GM23338 (cell line): ENCODE data around the gene L3MBTL1. TPM values are rescaled to one million over a fixed set of nuclear protein-coding genes. Genes with fewer than 3 reads are reported as not detected.

Experiments
- ATAC-seq: fragments of 200-7000 bp; cut with Tn5 transposase; 3 replicates; pipeline ENCODE4 v1.9.1; 2020
- DNase-seq: peaks from one replicate; pipeline ENCODE4 v3.0.0-alpha.2; 2015; ENCODE audit warnings: low spot score
- H2AFZ ChIP-seq: fragments of 200-600 bp; sonication (generic); 2 replicates; pipeline ENCODE4 v1.8.0; 2016; ENCODE audit warnings: antibody characterized with exemption, mild to moderate bottlenecking, moderate library complexity
- H3F3A ChIP-seq: fragments of 200-600 bp; sonication (generic); replicated peaks from 2 replicates; pipeline ENCODE4 v1.8.0; 2017; ENCODE audit warnings: antibody characterized with exemption, mixed run types, low read depth
- H3K27ac ChIP-seq: fragments of 200-600 bp; sonication (generic); 2 replicates; pipeline ENCODE4 v1.6.1; 2016; ENCODE audit warnings: low read depth
- H3K27me3 ChIP-seq: fragments of 200-600 bp; sonication (generic); 2 replicates; pipeline ENCODE4 v1.8.0; 2016; ENCODE audit warnings: mild to moderate bottlenecking, mixed run types, moderate library complexity; ENCODE audit not compliant: insufficient read depth
- H3K36me3 ChIP-seq: fragments of 200-600 bp; sonication (generic); 2 replicates; pipeline ENCODE4 v1.8.0; 2016; ENCODE audit warnings: mild to moderate bottlenecking; ENCODE audit not compliant: insufficient read depth
- H3K4me1 ChIP-seq: fragments of 200-600 bp; sonication (generic); 2 replicates; pipeline ENCODE4 v1.8.0; 2016; ENCODE audit warnings: mild to moderate bottlenecking, moderate library complexity; ENCODE audit not compliant: insufficient read depth
- H3K4me2 ChIP-seq: fragments of 200-600 bp; sonication (generic); 2 replicates; pipeline ENCODE4 v1.7.1; 2017; ENCODE audit warnings: mixed run types
- H3K4me3 ChIP-seq: fragments of 200-600 bp; sonication (generic); 2 replicates; pipeline ENCODE4 v1.6.1; 2016; ENCODE audit warnings: mixed run types
- H3K79me2 ChIP-seq: fragments of 200-600 bp; sonication (generic); replicated peaks from 2 replicates; pipeline ENCODE4 v1.8.0; 2017; ENCODE audit warnings: mild to moderate bottlenecking; ENCODE audit not compliant: insufficient read depth
- H3K9me2 ChIP-seq: fragments of 200-600 bp; sonication (generic); 2 replicates; pipeline ENCODE4 v1.8.0; 2017; ENCODE audit not compliant: insufficient read depth
- H4K20me1 ChIP-seq: fragments of 200-600 bp; sonication (generic); replicated peaks from 2 replicates; pipeline ENCODE4 v1.8.0; 2017; ENCODE audit warnings: mild to moderate bottlenecking; ENCODE audit not compliant: insufficient read depth
- H3K27ac Mint-ChIP-seq: 2 replicates; pipeline ENCODE4 v1.8.0; 2020; ENCODE audit warnings: inconsistent platforms, mild to moderate bottlenecking, moderate library complexity, mixed read lengths
- H3K27me3 Mint-ChIP-seq: 3 replicates; pipeline ENCODE4 v1.8.0; 2022; ENCODE audit warnings: low read depth, mild to moderate bottlenecking, moderate library complexity, mixed read lengths, inconsistent platforms; ENCODE audit not compliant: insufficient read depth, poor library complexity
- H3K36me3 Mint-ChIP-seq: 3 replicates; pipeline ENCODE4 v1.8.0; 2021; ENCODE audit warnings: low read depth, mild to moderate bottlenecking, inconsistent platforms, moderate library complexity, mixed read lengths
- H3K4me1 Mint-ChIP-seq: 3 replicates; pipeline ENCODE4 v1.8.0; 2020; ENCODE audit warnings: mild to moderate bottlenecking, inconsistent platforms, mixed read lengths
- H3K4me3 Mint-ChIP-seq: 3 replicates; pipeline ENCODE4 v1.8.0; 2021; ENCODE audit warnings: moderate library complexity, mild to moderate bottlenecking, inconsistent platforms, mixed read lengths
- H3K9me3 Mint-ChIP-seq: 3 replicates; pipeline ENCODE4 v1.8.0; 2020; ENCODE audit warnings: moderate library complexity, mild to moderate bottlenecking, inconsistent platforms, mixed read lengths
- CREB1 ChIP-seq: fragments of 250-450 bp; sonication (Bioruptor Pico); IDR thresholded peaks from 2 replicates; pipeline ENCODE4 v1.5.0; 2020; ENCODE audit warnings: low read depth, mild to moderate bottlenecking, moderate library complexity
- ETS1 ChIP-seq: IDR thresholded peaks from 2 replicates; pipeline ENCODE4 v1.6.1; 2016; ENCODE audit warnings: antibody characterized with exemption
- EZH2 ChIP-seq: fragments of 200-600 bp; sonication (generic); IDR thresholded peaks from one replicate; pipeline ENCODE4 v1.8.0; 2017; ENCODE audit warnings: antibody characterized with exemption, mild to moderate bottlenecking, low read depth; ENCODE audit not compliant: unreplicated experiment
- EZH2phosphoT487 ChIP-seq: fragments of 200-600 bp; sonication (generic); IDR thresholded peaks from one replicate; pipeline ENCODE4 v1.8.1; 2018; ENCODE audit warnings: antibody characterized with exemption; ENCODE audit not compliant: unreplicated experiment
- JUNB ChIP-seq: IDR thresholded peaks from one replicate; pipeline ENCODE4 v1.6.1; 2016; ENCODE audit warnings: antibody characterized with exemption; ENCODE audit not compliant: unreplicated experiment
- NANOG ChIP-seq: IDR thresholded peaks from 2 replicates; pipeline ENCODE4 v1.6.1; 2016; ENCODE audit warnings: antibody characterized with exemption, borderline replicate concordance
- POLR2AphosphoS5 ChIP-seq: IDR thresholded peaks from 2 replicates; pipeline ENCODE4 v1.6.1; 2016; ENCODE audit warnings: antibody characterized with exemption, low read depth
- STAT1 ChIP-seq: IDR thresholded peaks from one replicate; pipeline ENCODE4 v1.6.1; 2016; ENCODE audit warnings: antibody characterized with exemption; ENCODE audit not compliant: unreplicated experiment
- ZNF114 ChIP-seq: fragments of 250-450 bp; sonication (Bioruptor Pico); IDR thresholded peaks from 2 replicates; pipeline ENCODE4 v1.5.0; 2020; ENCODE audit warnings: mild to moderate bottlenecking, moderate library complexity
- ZNF331 ChIP-seq: fragments of 250-450 bp; sonication (Bioruptor Pico); IDR thresholded peaks from 2 replicates; pipeline ENCODE4 v1.5.0; 2020; ENCODE audit warnings: low read depth, mild to moderate bottlenecking, moderate library complexity
- ZNF462 ChIP-seq: fragments of 250-450 bp; sonication (Bioruptor Pico); IDR thresholded peaks from 2 replicates; pipeline ENCODE4 v1.5.0; 2020; ENCODE audit warnings: mild to moderate bottlenecking, moderate library complexity
- polyA plus RNA-seq: library from polyadenylated mRNA; unstranded; fragments of >200 nt; fragmentation: Nextera tagmentation; extraction: Ambion mirVana; gene quantifications from 2 replicates; pipeline ENCODE4 v1.2.1, GENCODE V29; 2016
- total RNA-seq: library from RNA; depleted of rRNA; stranded (reverse); fragments of >200 nt; shearing (Covaris generic); gene quantifications from 2 replicates; pipeline ENCODE4 v1.2.3, GENCODE V29; 2014
- TF ChIP-seq, protein P1 (sequence below): IDR thresholded peaks from one replicate; pipeline ENCODE4 v1.6.1; 2018; ENCODE audit warnings: antibody characterized with exemption; ENCODE audit not compliant: unreplicated experiment
- TF ChIP-seq, protein P2 (sequence below), 2 experiments: fragments of 200-600 bp in 1 of 2; sonication (generic) in 1 of 2; conservative IDR thresholded peaks; 2 replicates each; pipeline versions ENCODE4 v1.5.1 to v1.6.1; 2016 to 2017; ENCODE audit warnings: antibody characterized with exemption in 2 of 2, low read depth in 2 of 2, mild to moderate bottlenecking in 2 of 2, moderate library complexity in 1 of 2

The L3MBTL1 gene
- total and polyA plus RNA-seq, 2 experiments from 2014 or later: 6.5 to 33.6 TPM

DNA sequence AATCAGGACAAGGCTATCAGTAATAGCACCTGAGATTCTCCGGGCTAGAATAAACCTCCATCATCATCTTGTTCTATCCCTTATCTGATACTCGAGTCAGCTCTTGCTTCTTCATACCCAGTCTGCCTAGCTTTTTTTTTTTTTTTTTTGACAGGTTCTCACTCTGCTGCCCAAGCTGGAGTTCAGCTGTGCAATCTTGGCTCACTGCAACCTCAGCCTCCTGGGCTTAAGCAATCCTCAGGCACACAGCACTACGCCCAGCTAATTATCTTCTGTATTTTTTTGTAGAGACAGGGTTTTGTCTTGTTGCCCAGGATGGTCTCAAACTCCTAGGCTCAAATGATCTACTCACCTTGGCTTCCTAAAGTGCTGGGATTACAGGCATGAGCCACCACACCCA lies 30.3 kb upstream of the L3MBTL1 start:
- no peak overlapping the region for H3K4me2 ChIP-seq
- Mint-ChIP-seq H3K4me3 (no peak overlapping the region), H3K4me1 (no peaks in the 10 kb centered on the region), H3K36me3 (no peaks in the 10 kb centered on the region), H3K9me3 (no peaks in the 10 kb centered on the region), H3K27me3 (peaks cover 4% of the 10 kb centered on the region), H3K27ac (no peak overlapping the region)
- H3K4me3 ChIP-seq: no peak overlapping the region
- no peaks in the 10 kb centered on the region for H4K20me1 ChIP-seq
- no peaks in the 10 kb centered on the region for H3K79me2 ChIP-seq
- no peak overlapping the region for H3K27ac ChIP-seq
- TF ChIP-seq, protein P1, sequence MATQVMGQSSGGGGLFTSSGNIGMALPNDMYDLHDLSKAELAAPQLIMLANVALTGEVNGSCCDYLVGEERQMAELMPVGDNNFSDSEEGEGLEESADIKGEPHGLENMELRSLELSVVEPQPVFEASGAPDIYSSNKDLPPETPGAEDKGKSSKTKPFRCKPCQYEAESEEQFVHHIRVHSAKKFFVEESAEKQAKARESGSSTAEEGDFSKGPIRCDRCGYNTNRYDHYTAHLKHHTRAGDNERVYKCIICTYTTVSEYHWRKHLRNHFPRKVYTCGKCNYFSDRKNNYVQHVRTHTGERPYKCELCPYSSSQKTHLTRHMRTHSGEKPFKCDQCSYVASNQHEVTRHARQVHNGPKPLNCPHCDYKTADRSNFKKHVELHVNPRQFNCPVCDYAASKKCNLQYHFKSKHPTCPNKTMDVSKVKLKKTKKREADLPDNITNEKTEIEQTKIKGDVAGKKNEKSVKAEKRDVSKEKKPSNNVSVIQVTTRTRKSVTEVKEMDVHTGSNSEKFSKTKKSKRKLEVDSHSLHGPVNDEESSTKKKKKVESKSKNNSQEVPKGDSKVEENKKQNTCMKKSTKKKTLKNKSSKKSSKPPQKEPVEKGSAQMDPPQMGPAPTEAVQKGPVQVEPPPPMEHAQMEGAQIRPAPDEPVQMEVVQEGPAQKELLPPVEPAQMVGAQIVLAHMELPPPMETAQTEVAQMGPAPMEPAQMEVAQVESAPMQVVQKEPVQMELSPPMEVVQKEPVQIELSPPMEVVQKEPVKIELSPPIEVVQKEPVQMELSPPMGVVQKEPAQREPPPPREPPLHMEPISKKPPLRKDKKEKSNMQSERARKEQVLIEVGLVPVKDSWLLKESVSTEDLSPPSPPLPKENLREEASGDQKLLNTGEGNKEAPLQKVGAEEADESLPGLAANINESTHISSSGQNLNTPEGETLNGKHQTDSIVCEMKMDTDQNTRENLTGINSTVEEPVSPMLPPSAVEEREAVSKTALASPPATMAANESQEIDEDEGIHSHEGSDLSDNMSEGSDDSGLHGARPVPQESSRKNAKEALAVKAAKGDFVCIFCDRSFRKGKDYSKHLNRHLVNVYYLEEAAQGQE: no peak
- TF ChIP-seq ZNF114 (CRISPR knock-in tag) (no peak), JUNB (no peak), EZH2phosphoT487 (no peak), CREB1 (CRISPR knock-in tag) (no peak), NANOG (no peak), POLR2AphosphoS5 (no peak), ETS1 (no peak), STAT1 (no peak), ZNF462 (CRISPR knock-in tag) (no peak), ZNF331 (CRISPR knock-in tag) (no peak), EZH2 (no peak)
- TF ChIP-seq, protein P2, sequence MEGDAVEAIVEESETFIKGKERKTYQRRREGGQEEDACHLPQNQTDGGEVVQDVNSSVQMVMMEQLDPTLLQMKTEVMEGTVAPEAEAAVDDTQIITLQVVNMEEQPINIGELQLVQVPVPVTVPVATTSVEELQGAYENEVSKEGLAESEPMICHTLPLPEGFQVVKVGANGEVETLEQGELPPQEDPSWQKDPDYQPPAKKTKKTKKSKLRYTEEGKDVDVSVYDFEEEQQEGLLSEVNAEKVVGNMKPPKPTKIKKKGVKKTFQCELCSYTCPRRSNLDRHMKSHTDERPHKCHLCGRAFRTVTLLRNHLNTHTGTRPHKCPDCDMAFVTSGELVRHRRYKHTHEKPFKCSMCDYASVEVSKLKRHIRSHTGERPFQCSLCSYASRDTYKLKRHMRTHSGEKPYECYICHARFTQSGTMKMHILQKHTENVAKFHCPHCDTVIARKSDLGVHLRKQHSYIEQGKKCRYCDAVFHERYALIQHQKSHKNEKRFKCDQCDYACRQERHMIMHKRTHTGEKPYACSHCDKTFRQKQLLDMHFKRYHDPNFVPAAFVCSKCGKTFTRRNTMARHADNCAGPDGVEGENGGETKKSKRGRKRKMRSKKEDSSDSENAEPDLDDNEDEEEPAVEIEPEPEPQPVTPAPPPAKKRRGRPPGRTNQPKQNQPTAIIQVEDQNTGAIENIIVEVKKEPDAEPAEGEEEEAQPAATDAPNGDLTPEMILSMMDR (conservative IDR thresholded peaks at IDR 0.05; ENCODE audit: low read depth in 2 of 2): no peak
- H3K36me3 ChIP-seq: no peaks in the 10 kb centered on the region
- no peaks in the 10 kb centered on the region for H3K4me1 ChIP-seq
- no peak for DNase-seq
- no peaks in the 10 kb centered on the region for H3K27me3 ChIP-seq
- no peaks in the 10 kb centered on the region for H3F3A ChIP-seq
- H2AFZ ChIP-seq: no peak overlapping the region
- no peak for ATAC-seq
- no peaks in the 10 kb centered on the region for H3K9me2 ChIP-seq
